Measurements from ENCODE around the gene DDX43. TPM values are rescaled to one million over a fixed set of nuclear protein-coding genes. Genes with fewer than 3 reads are reported as not detected.

The DDX43 gene
- total and polyA plus RNA-seq, 4 donors, result 0.13 to 0.75 (median 0.22) TPM

GRCh38 chr6:73349311-73349710 is 45.3 kb upstream of the DDX43 start:
- Histone ChIP-seq H3K27ac (ENCODE audit: low read depth in 1 of 2, low read length in 2 of 2) (no peak overlapping the region), H3K9me3 (ENCODE audit: control insufficient read depth in 4 of 4, low read length in 3 of 4) (no peaks in the 10 kb centered on the region), H3K36me3 (ENCODE audit: control insufficient read depth in 4 of 4, insufficient read depth in 3 of 4, low read depth in 1 of 4, low read length in 3 of 4) (no peaks in the 10 kb centered on the region), H3K27me3 (ENCODE audit: control insufficient read depth in 4 of 4, insufficient read depth in 4 of 4, low read length in 3 of 4) (peaks cover 0 to 12% (median 2%) of the 10 kb centered on the region in 4 donors), H3K9ac (ENCODE audit: low read depth in 1 of 2, low read length in 2 of 2) (no peak overlapping the region), H3K4me3 (ENCODE audit: low read depth in 1 of 3, low read length in 3 of 3) (no peak overlapping the region), H3K4me1 (ENCODE audit: control insufficient read depth in 4 of 4, insufficient read depth in 4 of 4, low read length in 3 of 4) (no peaks in the 10 kb centered on the region)
- no peak for DNase-seq (ENCODE audit: low spot score)
- WGBS, result 27% methylated on average over 6 of the region's 6 CpGs
- TF ChIP-seq TAF1 (conservative IDR thresholded peaks at IDR 0.05) (no peak), GABPA (IDR thresholded peaks at IDR 0.05 in 1 of 2, conservative IDR thresholded peaks at IDR 0.05 in 1 of 2) (no peak), CTCF (IDR thresholded peaks at IDR 0.05; ENCODE audit: low read depth, low read length, missing input control) (no peak), REST (IDR thresholded peaks at IDR 0.05) (no peak), RAD21 (IDR thresholded peaks at IDR 0.05) (no peak), RXRA (IDR thresholded peaks at IDR 0.05) (no peak), FOXA2 (IDR thresholded peaks at IDR 0.05) (no peak), HNF4G (IDR thresholded peaks at IDR 0.05) (no peak), SP1 (IDR thresholded peaks at IDR 0.05) (no peak), MAX (IDR thresholded peaks at IDR 0.05) (no peak), EGR1 (IDR thresholded peaks at IDR 0.05; ENCODE audit: low read depth in 2 of 2) (no peak), ZBTB33 (IDR thresholded peaks at IDR 0.05) (no peak), ATF3 (IDR thresholded peaks at IDR 0.05) (no peak), FOXA1 (IDR thresholded peaks at IDR 0.05) (no peak), JUND (IDR thresholded peaks at IDR 0.05) (no peak), NR2F2 (IDR thresholded peaks at IDR 0.05) (no peak), HNF4A (conservative IDR thresholded peaks at IDR 0.05) (no peak), YY1 (IDR thresholded peaks at IDR 0.05) (no peak)

All from liver (tissue), 9 donors.